Fibroblast of skin of left quadriceps (primary cell): ENCODE results near the gene PRSS1.

ENCODE experiments used
- DNase-seq, 2 experiments: peaks; one replicate each; pipeline ENCODE4 v3.0.0-alpha.2; 2013; ENCODE audit warnings: low read depth in 2 of 2

Gene PRSS1

GRCh38 chr7:142793156-142793555 lies 43.9 kb downstream of the PRSS1 start:
- no peak for DNase-seq

- DNase-seq, result no peak
These were observed 46.1 kb downstream of the PRSS1 start for GRCh38 chr7:142795339-142795863.

- no peak for DNase-seq
These were observed 46.8 kb downstream of the PRSS1 start for GRCh38 chr7:142796001-142796500.

- DNase-seq, result no peak
These were observed 47.5 kb downstream of the PRSS1 start for GRCh38 chr7:142796501-142797390.

- DNase-seq, result no peak
These were observed 48.4 kb downstream of the PRSS1 start for GRCh38 chr7:142797391-142798377.

GRCh38 chr7:142798451-142799436 lies 49.5 kb downstream of the PRSS1 start:
- DNase-seq, result no peak

GRCh38 chr7:142799437-142799835 lies 50.2 kb downstream of the PRSS1 start:
- DNase-seq, result no peak

- DNase-seq, result no peak
These were observed 50.8 kb downstream of the PRSS1 start for GRCh38 chr7:142800088-142800487.

- DNase-seq, result no peak
These were observed 51.5 kb downstream of the PRSS1 start for GRCh38 chr7:142800699-142801260.

- no peak for DNase-seq
These were observed 52.5 kb downstream of the PRSS1 start for GRCh38 chr7:142801601-142802295.

- no peak for DNase-seq
These were observed 53.0 kb downstream of the PRSS1 start for GRCh38 chr7:142802301-142802700.
